ACHN (cell line): ENCODE measurements around the gene RNLS.
"Not testable (repeated sequence)": the region's sequence is repeated elsewhere in the genome, so short reads cannot be mapped to it uniquely, and the experiment has no call there.

Source experiments
- DNase-seq: peaks from one replicate; pipeline ENCODE4 v3.0.0-alpha.2; 2015
- in situ Hi-C: cut with HindIII; loops from 2 replicates; pipeline ENCODE4 v1.10.0; 2017; ENCODE audit warnings: low sequenced_read_pairs, low pct_ligation_motif_present, low pct_unique_long_range_greater_than_20kb

The RNLS gene

GRCh38 chr10:88497913-88498312, 85.2 kb downstream of the RNLS start:
- DNase-seq, result no peak
- in situ Hi-C loops, result no loop called here

GRCh38 chr10:88494537-88494936, 88.6 kb downstream of the RNLS start:
- in situ Hi-C loops, result no loop called here
- DNase-seq, result no peak

GRCh38 chr10:88493691-88494483, 89.2 kb downstream of the RNLS start:
- in situ Hi-C loops, result no loop called here
- DNase-seq, result no peak

- in situ Hi-C loops, result no loop called here
- DNase-seq, result no peak
These were observed 91.8 kb downstream of the RNLS start for GRCh38 chr10:88491314-88491713.

- no peak for DNase-seq
- in situ Hi-C loops, result no loop called here
These were observed 92.7 kb downstream of the RNLS start for GRCh38 chr10:88490231-88490980.

GRCh38 chr10:88489107-88489506, 94.0 kb downstream of the RNLS start:
- in situ Hi-C loops, result no loop called here
- DNase-seq, result no peak

GRCh38 chr10:88486816-88487215, 96.3 kb downstream of the RNLS start:
- in situ Hi-C loops, DNase-seq: not testable (repeated sequence)

GRCh38 chr10:88482220-88482619, 100.9 kb downstream of the RNLS start:
- in situ Hi-C loops, result no loop called here
- no peak for DNase-seq

GRCh38 chr10:88478256-88478655, 104.9 kb downstream of the RNLS start:
- no peak for DNase-seq
- in situ Hi-C loops, result no loop called here

GRCh38 chr10:88477343-88478085, 105.6 kb downstream of the RNLS start:
- no peak for DNase-seq
- in situ Hi-C loops, result no loop called here

- in situ Hi-C loops, result no loop called here
- no peak for DNase-seq
These were observed 108.0 kb downstream of the RNLS start for GRCh38 chr10:88474884-88475844.

GRCh38 chr10:88473989-88474883, 108.9 kb downstream of the RNLS start:
- in situ Hi-C loops, result no loop called here
- no peak for DNase-seq

GRCh38 chr10:88472540-88472939, 110.6 kb downstream of the RNLS start:
- no peak for DNase-seq
- in situ Hi-C loops, result no loop called here

- in situ Hi-C loops, result no loop called here
- DNase-seq, result no peak
These were observed 111.2 kb downstream of the RNLS start for GRCh38 chr10:88471899-88472298.

GRCh38 chr10:88467835-88468485, 115.2 kb downstream of the RNLS start:
- in situ Hi-C loops, result no loop called here
- no peak for DNase-seq

- no peak for DNase-seq
These were observed 116.3 kb downstream of the RNLS start for GRCh38 chr10:88466786-88467185.

GRCh38 chr10:88465765-88466164, 117.4 kb downstream of the RNLS start:
- in situ Hi-C loops, result no loop called here
- DNase-seq, result no peak

More at GRCh38 chr10:88466786-88467185, 116.3 kb downstream of the RNLS start:
- in situ Hi-C loops, result no loop called here
